Left lobe of liver (tissue), 2 donors: ENCODE data around the gene KCNA1. TPM values are rescaled to one million over a fixed set of nuclear protein-coding genes. Genes with fewer than 3 reads are reported as not detected.

Experiments
- ATAC-seq: fragments of 200-7000 bp; cut with Tn5 transposase; one replicate; pipeline ENCODE4 v1.9.1; 2020; ENCODE audit warnings: mild to moderate bottlenecking, moderate library complexity
- DNase-seq: peaks from one replicate; pipeline ENCODE4 v3.0.0-alpha.2; 2020; ENCODE audit warnings: low spot score
- total RNA-seq: library from RNA; stranded (reverse); gene quantifications from one replicate; pipeline ENCODE4 v1.2.1, GENCODE V29; 2021
- donor health status: DM: no; HTN: no; CAD: no; lungs with moderate emphysema.
- donor health status: DM: no; HTN: yes; CAD: no.

Gene KCNA1
- total RNA-seq, 1 donor from 2014 or later = not detected

GRCh38 chr12:4910502-4911315, 1.0 kb downstream of the KCNA1 start:
- ATAC-seq (no peak), DNase-seq (no peak)

GRCh38 chr12:4911316-4911994, 1.8 kb downstream of the KCNA1 start:
- ATAC-seq = no peak
- DNase-seq = no peak

GRCh38 chr12:4914720-4915119, 5.0 kb downstream of the KCNA1 start:
- DNase-seq (no peak), ATAC-seq (no peak)

- no peak for ATAC-seq
- no peak for DNase-seq
These were observed 6.0 kb downstream of the KCNA1 start for GRCh38 chr12:4915752-4916151.

GRCh38 chr12:4918950-4919660, 9.4 kb downstream of the KCNA1 start:
- DNase-seq (no peak), ATAC-seq (no peak)

GRCh38 chr12:4932576-4932975, 22.9 kb downstream of the KCNA1 start:
- no peak for ATAC-seq

GRCh38 chr12:4933411-4933810, 23.7 kb downstream of the KCNA1 start:
- no peak for ATAC-seq
- DNase-seq = no peak

More at GRCh38 chr12:4932576-4932975, 22.9 kb downstream of the KCNA1 start:
- no peak for DNase-seq

- ATAC-seq = no peak
- no peak for DNase-seq
These were observed 24.8 kb downstream of the KCNA1 start for GRCh38 chr12:4934407-4935035.

GRCh38 chr12:4938900-4939299, 29.2 kb downstream of the KCNA1 start:
- DNase-seq (no peak), ATAC-seq (no peak)

GRCh38 chr12:4939418-4940023, 29.8 kb downstream of the KCNA1 start:
- ATAC-seq (no peak), DNase-seq (no peak)

GRCh38 chr12:4943067-4943937, 33.6 kb downstream of the KCNA1 start:
- ATAC-seq = no peak
- DNase-seq = no peak

- ATAC-seq = no peak
- DNase-seq = no peak
These were observed 34.2 kb downstream of the KCNA1 start for GRCh38 chr12:4943938-4944284.

- DNase-seq = no peak
- no peak for ATAC-seq
These were observed 37.5 kb downstream of the KCNA1 start for GRCh38 chr12:4947253-4947652.

- DNase-seq (no peak), ATAC-seq (no peak)
These were observed 41.4 kb downstream of the KCNA1 start for GRCh38 chr12:4951083-4951482.

- no peak for ATAC-seq
- DNase-seq = no peak
These were observed 41.9 kb downstream of the KCNA1 start for GRCh38 chr12:4951601-4952000.

- DNase-seq (no peak), ATAC-seq (no peak)
These were observed 45.1 kb downstream of the KCNA1 start for GRCh38 chr12:4954621-4955354.

- ATAC-seq = no peak
- no peak for DNase-seq
These were observed 46.3 kb downstream of the KCNA1 start for GRCh38 chr12:4956054-4956453.

- DNase-seq = no peak
- no peak for ATAC-seq
These were observed 47.3 kb downstream of the KCNA1 start for GRCh38 chr12:4956968-4957367.

- DNase-seq = no peak
- no peak for ATAC-seq
These were observed 48.1 kb downstream of the KCNA1 start for GRCh38 chr12:4957761-4958160.
